HepG2 (cell line): ENCODE measurements around the gene CRKL. TPM values are rescaled to one million over a fixed set of nuclear protein-coding genes. Genes with fewer than 3 reads are reported as not detected.

Experiments used
- ATF3 ChIP-seq: sonication (generic); formaldehyde crosslinking; IDR thresholded peaks from 2 replicates; pipeline ENCODE4 v1.4.0; 2020; ENCODE audit warnings: missing genetic modification reagents
- BCL6 ChIP-seq: IDR thresholded peaks from 2 replicates; pipeline ENCODE4 v1.6.1; 2016; ENCODE audit warnings: missing genetic modification reagents, missing compliant biosample characterization
- E2F5 ChIP-seq: sonication (generic); formaldehyde crosslinking; conservative IDR thresholded peaks from 2 replicates; pipeline ENCODE4 v1.4.0; 2020; ENCODE audit warnings: missing genetic modification reagents
- KDM5B ChIP-seq: sonication (generic); formaldehyde crosslinking; IDR thresholded peaks from 2 replicates; pipeline ENCODE4 v1.4.0; 2020; ENCODE audit warnings: missing genetic modification reagents, mild to moderate bottlenecking, borderline replicate concordance
- KMT2B ChIP-seq: IDR thresholded peaks from 2 replicates; pipeline ENCODE4 v1.6.1; 2016; ENCODE audit warnings: missing genetic modification reagents, missing compliant biosample characterization
- MXD4 ChIP-seq: IDR thresholded peaks from 2 replicates; pipeline ENCODE4 v1.6.1; 2016; ENCODE audit warnings: mild to moderate bottlenecking, missing biosample characterization, missing genetic modification reagents
- MYPOP ChIP-seq: sonication (generic); formaldehyde crosslinking; IDR thresholded peaks from 2 replicates; pipeline ENCODE4 v1.8.1; 2023; ENCODE audit warnings: mild to moderate bottlenecking, moderate library complexity, missing genetic modification reagents
- NR3C1 ChIP-seq: sonication (generic); formaldehyde crosslinking; IDR thresholded peaks from 2 replicates; pipeline ENCODE4 v1.4.0; 2020; ENCODE audit warnings: missing genetic modification reagents
- SP140L ChIP-seq: sonication (generic); formaldehyde crosslinking; IDR thresholded peaks from 2 replicates; pipeline ENCODE4 v1.4.0; 2020; ENCODE audit warnings: missing genetic modification reagents, borderline replicate concordance
- SRSF4 ChIP-seq: fragments of 200-400 bp; formaldehyde crosslinking; IDR thresholded peaks from one replicate; pipeline ENCODE4 v1.6.1; 2018; ENCODE audit warnings: mild to moderate bottlenecking, low read depth, low read length, moderate library complexity; ENCODE audit not compliant: poor library complexity, severe bottlenecking
- SRY ChIP-seq: sonication (generic); formaldehyde crosslinking; IDR thresholded peaks from 2 replicates; pipeline ENCODE4 v1.8.0; 2022; ENCODE audit warnings: mild to moderate bottlenecking, missing genetic modification reagents
- TFDP2 ChIP-seq: sonication (generic); formaldehyde crosslinking; IDR thresholded peaks from 2 replicates; pipeline ENCODE4 v1.4.0; 2020; ENCODE audit warnings: missing genetic modification reagents
- THAP7 ChIP-seq: sonication (generic); formaldehyde crosslinking; IDR thresholded peaks from 2 replicates; pipeline ENCODE4 v1.8.1; 2023; ENCODE audit warnings: mild to moderate bottlenecking, missing genetic modification reagents
- ZBTB20 ChIP-seq: sonication (generic); formaldehyde crosslinking; IDR thresholded peaks from 2 replicates; pipeline ENCODE4 v1.8.1; 2023; ENCODE audit warnings: missing genetic modification reagents, low read depth, mild to moderate bottlenecking, borderline replicate concordance
- ZBTB34 ChIP-seq: sonication (generic); formaldehyde crosslinking; IDR thresholded peaks from 2 replicates; pipeline ENCODE4 v1.8.0; 2022; ENCODE audit warnings: mild to moderate bottlenecking, missing genetic modification reagents
- ZFP62 ChIP-seq: sonication (generic); formaldehyde crosslinking; IDR thresholded peaks from 2 replicates; pipeline ENCODE4 v1.4.0; 2020; ENCODE audit warnings: missing genetic modification reagents
- ZFY ChIP-seq: sonication (generic); formaldehyde crosslinking; IDR thresholded peaks from 2 replicates; pipeline ENCODE4 v1.4.0; 2020; ENCODE audit warnings: missing genetic modification reagents
- ZMAT3 ChIP-seq: sonication (generic); formaldehyde crosslinking; conservative IDR thresholded peaks from 2 replicates; pipeline ENCODE4 v1.7.0; 2021; ENCODE audit warnings: missing genetic modification reagents
- ZNF160 ChIP-seq: sonication (generic); formaldehyde crosslinking; IDR thresholded peaks from 2 replicates; pipeline ENCODE4 v1.8.0; 2022; ENCODE audit warnings: mild to moderate bottlenecking, inconsistent platforms, missing genetic modification reagents
- ZNF205 ChIP-seq: IDR thresholded peaks from 2 replicates; pipeline ENCODE4 v1.6.1; 2018; ENCODE audit warnings: missing biosample characterization, missing genetic modification reagents
- ZNF484 ChIP-seq: sonication (generic); formaldehyde crosslinking; IDR thresholded peaks from 2 replicates; pipeline ENCODE4 v1.5.1; 2020; ENCODE audit warnings: mild to moderate bottlenecking, low read depth, missing genetic modification reagents, borderline replicate concordance
- ZNF737 ChIP-seq: sonication (generic); formaldehyde crosslinking; IDR thresholded peaks from 2 replicates; pipeline ENCODE4 v1.5.0; 2020; ENCODE audit warnings: missing genetic modification reagents, mild to moderate bottlenecking, borderline replicate concordance
- ZNF777 ChIP-seq: sonication (generic); formaldehyde crosslinking; IDR thresholded peaks from 2 replicates; pipeline ENCODE4 v1.4.0; 2020; ENCODE audit warnings: missing genetic modification reagents
- ZNF891 ChIP-seq: sonication (generic); formaldehyde crosslinking; IDR thresholded peaks from 2 replicates; pipeline ENCODE4 v1.5.0; 2020; ENCODE audit warnings: mild to moderate bottlenecking, missing genetic modification reagents
- ZSCAN29 ChIP-seq: sonication (generic); formaldehyde crosslinking; conservative IDR thresholded peaks from 2 replicates; pipeline ENCODE4 v1.4.0; 2020; ENCODE audit warnings: mild to moderate bottlenecking, missing genetic modification reagents
- polyA plus RNA-seq, 8 experiments: library from polyadenylated mRNA; depleted of rRNA in 3 of 8; stranded (reverse) in 7 of 8; unstranded in 1 of 8; fragments of >200 nt; fragmentation: Illumina TruSeq in 4 of 8; extraction: Trizol in 4 of 8; gene quantifications; 2 replicates each; pipeline versions ENCODE4 v1.2.1 to v1.2.3, GENCODE V29; 2011 to 2016; ENCODE audit warnings: low read depth in 4 of 8, missing spikeins in 1 of 8, mixed read lengths in 1 of 8; ENCODE audit not compliant: insufficient read depth in 1 of 8
- total RNA-seq, 5 experiments: library from RNA; depleted of rRNA; stranded (reverse); fragments of >200 nt; fragmentation: Illumina TruSeq; extraction: Trizol; gene quantifications; 2 replicates each; pipeline ENCODE4 v1.2.3, GENCODE V29; 2016; ENCODE audit warnings: low read depth in 1 of 5

The CRKL gene
- total and polyA plus RNA-seq, 2 of the 13 experiments (the other 11 are each of a cell fraction or from before 2014, with no cell fraction given) = 37.4 to 60.6 TPM

- TF ChIP-seq ZNF891 (no peak; the same call in 1 of the 2 replicates), BCL6 (CRISPR knock-in tag) (peak; percentile 76), ZNF205 (CRISPR knock-in tag) (no peak), NR3C1 (CRISPR knock-in tag) (no peak), SRY (CRISPR knock-in tag) (no peak), ATF3 (CRISPR knock-in tag) (no peak), ZMAT3 (CRISPR knock-in tag) (no peak; the same call in 1 of the 2 replicates), ZBTB20 (no peak), THAP7 (CRISPR knock-in tag) (no peak), ZNF484 (no peak), ZSCAN29 (CRISPR knock-in tag) (no peak), KMT2B (CRISPR knock-in tag) (no peak), ZNF160 (CRISPR knock-in tag) (no peak), SRSF4 (no peak), KDM5B (CRISPR knock-in tag) (no peak), ZNF777 (CRISPR knock-in tag) (no peak), ZFY (no peak), SP140L (CRISPR knock-in tag) (no peak), ZNF737 (no peak), ZFP62 (CRISPR knock-in tag) (no peak), MYPOP (CRISPR knock-in tag) (no peak; the same call in 1 of the 2 replicates), MXD4 (no peak), ZBTB34 (no peak), E2F5 (CRISPR knock-in tag) (no peak), TFDP2 (CRISPR knock-in tag) (peak; percentile 39; the same call in 1 of the 2 replicates)
These were observed 35.5 kb downstream of the CRKL start (continued) for GRCh38 chr22:20952544-20953341.
